Hematopoietic multipotent progenitor cell treated with erythropoietin and hydrocortisone succinate and interleukin-3 and kit ligand, for 4 days (in vitro differentiated cells): ENCODE data around the gene SV2C.
"Not testable (repeated sequence)": the region's sequence is repeated elsewhere in the genome, so short reads cannot be mapped to it uniquely, and the experiment has no call there.

ENCODE experiments used
- DNase-seq: peaks from one replicate; pipeline ENCODE4 v3.0.0-alpha.2; 2015

Gene SV2C

GRCh38 chr5:76257225-76257833 lies 174.1 kb downstream of the SV2C start:
- no peak for DNase-seq

GRCh38 chr5:76257897-76258296 lies 174.7 kb downstream of the SV2C start:
- DNase-seq, result no peak

DNA sequence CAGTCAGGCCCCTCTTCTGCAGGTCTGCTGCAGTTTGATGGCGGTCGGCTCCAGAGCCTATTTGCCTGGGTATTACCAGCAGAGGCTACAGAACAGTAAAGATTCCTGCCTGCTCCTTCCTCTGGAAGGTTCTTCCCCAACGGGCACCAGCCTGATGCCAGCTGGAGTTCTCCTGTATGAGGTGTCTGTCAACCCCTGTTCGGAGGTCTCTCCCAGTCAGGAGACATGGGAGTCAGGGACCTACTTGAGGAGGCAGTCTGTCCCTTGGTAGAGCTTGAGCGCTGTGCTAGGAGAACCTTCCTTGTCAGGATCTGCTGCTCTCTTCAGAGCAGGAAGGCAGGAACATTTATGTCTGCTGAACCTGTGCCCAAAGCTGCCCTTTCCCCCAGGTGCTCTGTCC lies 181.5 kb downstream of the SV2C start:
- no peak for DNase-seq

DNA sequence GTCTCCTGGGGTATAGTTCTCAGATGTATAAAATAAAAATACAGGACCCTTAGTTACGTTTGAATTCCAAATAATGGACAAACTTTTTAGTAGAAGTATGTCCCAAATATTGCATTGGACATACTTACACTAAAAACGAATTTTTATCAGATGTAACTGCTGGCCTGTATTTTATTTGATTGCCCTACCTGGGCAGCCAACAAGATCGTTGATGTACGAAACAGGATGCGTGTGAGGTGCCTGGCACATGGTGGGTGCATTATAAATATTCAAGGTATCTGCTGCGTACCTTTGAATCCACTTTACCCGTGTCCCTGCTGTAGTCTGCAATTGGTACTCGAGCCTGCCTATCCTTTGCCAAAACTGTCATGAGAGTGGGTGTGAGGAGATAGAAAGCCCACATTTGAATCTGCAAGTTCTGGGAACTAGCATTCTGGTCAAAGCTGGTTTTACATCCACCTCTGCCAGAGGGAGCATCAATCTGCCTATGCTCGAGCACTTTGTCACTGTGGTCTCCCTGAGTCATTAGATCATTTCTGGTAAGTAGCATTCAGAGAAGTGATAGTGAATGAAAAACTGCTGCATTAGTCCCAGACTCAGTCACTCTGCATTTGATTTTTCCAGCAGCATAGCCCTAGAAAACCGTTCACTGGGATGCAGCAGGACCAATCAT lies 186.2 kb downstream of the SV2C start:
- DNase-seq, result no peak

- DNase-seq, result no peak
These were observed 186.9 kb downstream of the SV2C start for GRCh38 chr5:76269932-76270610.

GRCh38 chr5:76271836-76272235 lies 188.7 kb downstream of the SV2C start:
- DNase-seq, result no peak

DNA sequence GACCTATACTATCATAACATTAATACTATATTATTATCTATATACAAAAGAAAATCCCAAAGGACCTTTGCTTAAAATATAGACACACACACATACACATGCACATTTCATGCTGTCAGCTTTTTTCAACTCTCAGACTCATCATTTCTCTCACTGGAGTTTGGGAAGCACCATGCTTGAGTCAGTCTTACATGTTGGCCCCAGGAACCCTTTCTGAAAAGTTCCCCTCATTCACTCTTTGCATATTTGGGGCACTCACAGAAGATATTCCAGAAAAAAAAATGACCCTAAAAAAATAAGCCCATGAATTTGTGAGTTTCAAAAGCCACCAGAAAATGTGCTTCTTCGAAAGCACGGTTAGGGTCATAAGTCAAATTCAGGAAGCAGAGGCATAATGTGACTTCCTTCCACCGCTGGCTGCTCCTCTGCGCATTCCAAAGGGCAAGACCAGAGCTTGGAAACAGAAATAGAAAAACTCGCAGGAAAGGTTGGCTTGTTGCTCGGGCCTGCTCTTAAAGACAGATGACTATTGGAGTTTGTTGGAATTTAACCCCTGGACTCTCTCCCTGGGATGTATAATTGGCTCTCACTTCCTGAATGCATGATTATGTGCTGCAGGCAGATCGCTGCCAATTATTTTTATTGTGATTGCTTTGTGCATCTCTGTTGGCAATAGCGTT lies 190.2 kb downstream of the SV2C start:
- DNase-seq, result peak; percentile 46

GRCh38 chr5:76274571-76274970 lies 191.4 kb downstream of the SV2C start:
- no peak for DNase-seq

DNA sequence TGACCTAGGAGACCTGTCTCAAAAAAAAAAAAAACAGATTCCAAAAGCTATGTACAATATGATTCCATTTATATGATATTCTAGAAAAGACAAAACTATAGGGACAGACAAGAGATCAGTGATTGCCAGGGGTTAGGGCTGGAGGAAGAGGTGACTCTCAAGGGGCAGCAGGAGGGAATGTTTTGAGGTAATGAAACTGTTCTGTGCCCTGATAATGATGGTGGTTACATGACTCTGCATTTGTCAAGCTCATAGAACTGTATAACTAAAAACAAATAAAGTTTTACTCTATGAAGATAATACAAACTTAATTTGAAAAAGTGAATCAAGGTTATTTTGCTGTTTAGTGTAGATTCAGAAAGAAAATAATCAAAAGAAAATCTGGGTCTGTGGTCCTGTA lies 194.6 kb downstream of the SV2C start:
- DNase-seq, result peak; percentile 55

DNA sequence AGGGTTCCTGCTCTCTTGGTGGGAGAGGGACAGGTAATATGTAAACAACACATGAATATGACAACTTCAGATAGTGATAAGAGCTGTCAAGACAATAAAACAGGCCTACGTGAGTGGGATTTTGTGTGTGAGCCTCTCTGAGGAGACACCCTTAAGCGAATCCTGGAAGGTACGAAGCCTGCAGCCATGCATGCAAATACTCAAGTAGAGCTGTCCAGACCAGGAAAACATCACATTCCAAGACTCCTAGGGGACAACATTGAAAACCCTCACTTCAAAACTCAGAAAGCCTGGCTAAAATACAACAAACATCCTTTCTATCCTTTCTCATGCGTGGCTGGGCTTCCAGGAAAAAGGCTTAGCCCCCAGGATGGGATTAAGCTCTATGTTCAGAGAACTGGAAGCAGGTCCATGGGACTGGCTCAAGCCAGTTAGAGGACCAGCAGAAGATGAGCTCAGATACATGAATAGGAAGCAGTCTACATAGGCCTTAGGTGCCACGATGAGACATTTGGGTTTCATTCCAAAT lies 195.1 kb downstream of the SV2C start:
- no peak for DNase-seq

- no peak for DNase-seq
These were observed 197.3 kb downstream of the SV2C start for GRCh38 chr5:76280494-76280893.

DNA sequence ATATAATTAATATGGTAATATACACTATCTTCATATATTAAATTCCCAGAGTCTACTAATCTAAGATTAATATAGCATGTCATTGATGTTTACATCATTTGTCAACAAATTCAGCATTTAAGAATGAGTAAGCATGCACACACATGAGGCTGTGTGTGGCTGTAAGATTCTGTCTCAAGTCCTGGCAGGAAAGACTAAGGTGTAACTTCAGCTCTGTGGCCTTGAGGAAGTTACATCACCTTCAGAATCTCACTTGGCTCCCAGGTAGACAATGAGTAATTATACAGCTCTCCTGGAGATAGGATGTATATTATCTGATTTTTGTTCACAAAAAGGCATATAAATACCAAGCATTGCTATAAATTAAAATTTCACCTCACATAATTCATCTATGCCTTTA lies 200.5 kb downstream of the SV2C start:
- no peak for DNase-seq

- no peak for DNase-seq
These were observed 206.5 kb downstream of the SV2C start for GRCh38 chr5:76289692-76290091.

- DNase-seq, result no peak
These were observed 207.2 kb downstream of the SV2C start for GRCh38 chr5:76290321-76290757.

GRCh38 chr5:76291305-76292077 lies 208.3 kb downstream of the SV2C start:
- no peak for DNase-seq

GRCh38 chr5:76292620-76293322 lies 209.6 kb downstream of the SV2C start:
- DNase-seq, result peak; percentile 70

GRCh38 chr5:76294573-76294972 lies 211.4 kb downstream of the SV2C start:
- peak; percentile 92 for DNase-seq

DNA sequence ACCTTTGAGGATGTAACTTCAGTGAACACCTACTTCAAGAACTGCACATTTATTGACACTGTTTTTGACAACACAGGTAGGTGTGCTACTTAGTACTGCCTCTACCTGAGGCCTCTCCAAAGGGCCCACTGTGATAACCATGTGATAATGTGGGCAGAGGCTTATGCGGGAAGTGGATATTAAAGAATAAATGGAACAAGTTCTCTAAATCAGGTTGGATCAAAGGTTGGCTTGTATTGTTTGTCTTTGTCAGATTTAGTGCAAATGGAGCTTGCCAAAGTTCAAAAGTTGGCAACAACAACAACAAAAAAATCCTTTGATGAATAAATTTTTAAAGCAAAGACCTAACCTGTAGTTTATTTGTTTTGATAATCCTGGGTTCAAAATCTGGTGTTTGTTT lies 215.7 kb downstream of the SV2C start:
- DNase-seq, result no peak

- DNase-seq, result peak; percentile 13
These were observed 216.4 kb downstream of the SV2C start for GRCh38 chr5:76299592-76299991.

- peak; percentile 83 for DNase-seq
These were observed 218.7 kb downstream of the SV2C start for GRCh38 chr5:76301932-76302331.

GRCh38 chr5:76302661-76303060 lies 219.5 kb downstream of the SV2C start:
- DNase-seq, result not testable (repeated sequence)

- DNase-seq, result peak; percentile 52
These were observed 220.7 kb downstream of the SV2C start for GRCh38 chr5:76303921-76304320.
